HUDEP-2 (cell line): ENCODE results near the gene CDH2.
A peak's percentile ranks its signal among the peaks of the same experiment; 100 is the strongest.

ENCODE experiments used
- DNase-seq, 76 experiments: peaks; one replicate each; lab custom pipeline; 2025; ENCODE audit not compliant: unreplicated experiment in 76 of 76; lab: John Stamatoyannopoulos, UW

Gene CDH2

GRCh38 chr18:28176948-28177827 lies at the start of gene CDH2:
CDH2 (minus strand) TSS chr18:28177130; CDS start chr18:28177022, 108 bp downstream.
- DNase-seq = no peak

DNA sequence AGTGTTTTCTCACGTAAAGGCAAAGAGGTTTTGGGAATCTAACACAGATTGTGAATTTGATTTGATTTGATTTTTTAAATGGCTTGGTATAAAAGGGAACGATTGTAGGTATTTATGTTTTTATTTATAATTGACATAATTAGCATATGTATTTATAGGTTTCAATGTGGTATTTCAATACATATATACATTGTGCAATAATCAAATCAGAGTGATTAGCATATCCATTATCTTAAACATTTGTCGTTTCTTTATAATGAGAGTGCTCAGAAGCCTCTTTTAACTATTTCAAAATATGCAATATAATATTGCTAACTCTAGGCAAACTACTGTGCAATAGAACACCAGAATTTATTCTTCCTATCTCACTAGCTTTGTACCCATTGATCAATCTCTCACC lies 35.1 kb upstream of the CDH2 start:
- DNase-seq = no peak

DNA sequence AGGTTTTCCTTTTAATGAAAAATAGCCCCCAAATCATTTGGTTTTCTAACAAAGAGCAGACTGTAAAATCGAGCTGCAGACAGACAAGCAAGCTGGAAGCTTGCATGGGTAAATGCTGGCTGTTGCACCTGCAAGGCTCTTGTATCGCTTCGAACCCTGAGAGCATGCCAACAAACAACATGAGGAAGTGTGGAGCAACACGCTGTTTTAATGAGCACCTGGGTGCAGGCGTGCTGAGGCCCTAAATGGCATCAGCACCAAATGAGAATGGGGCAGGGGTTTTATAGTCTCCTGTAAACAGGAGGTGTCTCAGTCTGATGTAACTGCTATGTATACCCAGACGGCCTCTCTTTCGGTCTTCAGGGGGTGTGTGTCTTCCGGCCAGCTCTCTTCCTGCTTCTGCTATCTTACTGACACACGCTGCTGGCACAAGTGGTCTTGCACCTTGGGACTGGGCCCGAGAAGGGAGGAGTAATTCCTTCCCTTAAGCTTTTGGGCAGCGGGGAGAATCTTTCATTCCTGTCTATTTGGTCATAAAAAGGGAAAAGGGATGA lies 31.9 kb upstream of the CDH2 start:
- DNase-seq = no peak

DNA sequence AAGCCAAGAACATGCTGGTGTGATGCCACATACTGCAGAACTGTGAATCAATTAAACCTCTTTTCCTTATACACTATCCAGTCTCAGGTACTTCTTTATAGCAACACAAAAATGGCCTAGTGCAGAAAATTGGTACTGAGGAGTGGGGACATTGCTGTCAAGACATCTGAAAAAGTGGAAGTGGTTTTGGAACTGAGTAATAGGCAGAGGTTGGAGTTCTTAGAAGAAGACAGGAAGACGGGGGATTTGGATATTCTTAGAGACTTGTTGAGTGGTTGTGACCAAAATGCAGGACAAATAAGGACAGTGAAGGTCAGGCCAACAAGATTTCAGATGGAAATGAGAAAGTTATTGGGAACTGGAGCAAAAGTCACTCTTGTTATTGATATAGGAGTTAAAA lies 31.3 kb upstream of the CDH2 start:
- DNase-seq = no peak

GRCh38 chr18:28204154-28204553 lies 27.2 kb upstream of the CDH2 start:
- DNase-seq = no peak

DNA sequence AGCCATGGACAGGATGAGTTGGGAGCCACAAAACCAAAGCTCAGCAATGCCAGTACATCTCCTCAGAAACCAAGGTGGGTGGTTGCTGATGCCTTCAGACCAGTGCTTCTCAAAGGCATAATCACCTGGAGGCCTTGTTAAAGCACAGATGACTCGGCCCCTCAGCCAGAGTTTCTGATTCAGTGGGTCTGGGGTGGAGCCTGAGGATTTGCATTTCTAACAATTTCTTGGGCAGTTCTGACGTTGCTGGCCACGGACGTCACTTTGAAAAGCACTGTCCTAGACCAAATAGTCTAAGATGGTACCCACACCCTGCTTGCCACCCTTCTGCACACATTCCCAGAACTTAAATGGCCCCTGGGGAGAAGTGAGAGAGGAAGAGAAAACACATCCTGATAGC lies 24.1 kb upstream of the CDH2 start:
- DNase-seq = no peak

DNA sequence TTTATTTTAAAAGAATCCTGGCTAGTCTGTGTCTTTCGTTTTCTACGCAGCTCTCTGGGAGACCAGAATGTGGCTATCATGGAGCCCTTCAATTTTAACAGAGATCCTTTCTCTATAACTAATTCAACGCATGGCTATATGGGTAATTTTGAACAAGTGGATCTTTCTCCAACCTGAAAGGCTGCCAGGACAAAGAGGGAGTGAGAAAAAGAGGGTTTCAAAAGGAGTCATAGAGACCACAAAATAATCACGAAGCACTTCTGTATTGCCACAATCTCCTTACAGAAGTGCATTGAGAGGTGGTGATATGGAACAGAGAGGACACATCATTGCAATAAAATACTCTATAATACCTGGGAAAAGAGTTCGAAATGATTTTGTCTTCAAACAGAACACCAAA lies 21.7 kb upstream of the CDH2 start:
- no peak for DNase-seq

DNA sequence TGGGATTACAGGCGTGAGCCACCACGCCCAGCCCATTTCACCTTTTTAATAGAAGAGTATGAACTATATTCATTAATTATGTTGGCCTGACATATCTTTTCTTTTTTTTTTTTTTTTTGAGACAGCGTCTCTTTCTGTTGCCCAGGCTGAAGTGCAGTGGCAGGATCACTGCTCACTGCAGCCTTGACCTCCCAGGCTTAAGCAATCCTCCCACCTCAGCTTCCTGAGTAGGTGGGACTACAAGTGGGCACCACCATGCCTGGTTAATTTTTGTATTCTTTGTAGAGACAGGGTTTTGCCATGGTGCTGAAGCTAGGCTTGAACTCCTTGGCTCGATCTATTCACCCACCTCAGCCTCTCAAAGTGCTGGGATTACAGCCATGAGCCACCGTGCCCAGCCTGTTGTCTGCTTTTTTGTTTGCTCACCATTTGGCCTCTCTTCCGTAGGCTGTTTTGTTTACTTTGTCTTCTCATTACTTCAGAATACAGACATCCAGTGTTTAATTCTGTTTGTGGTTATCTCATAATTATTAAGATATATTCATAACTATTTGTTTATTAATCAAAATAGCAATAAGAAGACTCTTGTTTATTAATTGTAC lies 16.3 kb upstream of the CDH2 start:
- DNase-seq = no peak

DNA sequence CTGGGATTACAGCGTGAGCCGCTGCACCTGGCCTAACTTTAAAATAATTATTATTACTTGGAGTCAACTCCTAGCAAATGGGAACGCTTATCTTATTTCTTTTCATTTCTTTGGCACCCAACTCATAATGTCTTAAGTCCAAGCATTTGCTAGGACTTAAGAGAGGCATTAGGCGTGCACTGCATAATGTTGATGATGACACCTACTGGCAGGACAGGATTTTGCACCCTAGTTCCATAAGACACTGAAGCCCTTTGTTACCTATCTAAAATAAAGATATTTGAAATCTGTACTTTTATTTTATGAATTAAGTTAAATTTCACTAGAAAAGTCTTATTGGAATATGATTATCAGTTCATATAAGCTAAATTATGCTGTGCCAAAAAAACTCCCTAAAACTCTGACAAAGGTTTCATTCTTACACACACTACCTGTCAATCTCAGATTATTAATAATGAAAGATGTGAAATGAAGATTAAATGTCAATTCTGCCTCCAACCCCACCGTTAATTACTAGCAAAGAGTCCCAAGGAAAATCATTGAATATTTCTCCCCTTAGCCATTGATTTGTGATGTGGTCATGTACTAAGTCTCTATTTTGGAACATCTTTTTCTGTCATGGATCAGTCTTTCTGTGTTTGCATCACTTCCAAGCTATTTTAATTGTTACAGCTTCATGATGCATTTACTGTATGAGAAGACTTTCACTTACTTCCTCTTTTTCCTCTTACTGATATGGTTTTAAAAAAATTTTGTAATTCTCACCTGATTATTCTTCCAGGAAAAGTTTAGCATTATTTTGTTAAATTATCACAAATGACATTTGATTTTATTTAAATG lies 12.7 kb upstream of the CDH2 start:
- DNase-seq = peak in 12 of 76 experiments; percentile 1 to 30 (median 6)

GRCh38 chr18:28185121-28185520 lies 8.2 kb upstream of the CDH2 start:
- DNase-seq = no peak

DNA sequence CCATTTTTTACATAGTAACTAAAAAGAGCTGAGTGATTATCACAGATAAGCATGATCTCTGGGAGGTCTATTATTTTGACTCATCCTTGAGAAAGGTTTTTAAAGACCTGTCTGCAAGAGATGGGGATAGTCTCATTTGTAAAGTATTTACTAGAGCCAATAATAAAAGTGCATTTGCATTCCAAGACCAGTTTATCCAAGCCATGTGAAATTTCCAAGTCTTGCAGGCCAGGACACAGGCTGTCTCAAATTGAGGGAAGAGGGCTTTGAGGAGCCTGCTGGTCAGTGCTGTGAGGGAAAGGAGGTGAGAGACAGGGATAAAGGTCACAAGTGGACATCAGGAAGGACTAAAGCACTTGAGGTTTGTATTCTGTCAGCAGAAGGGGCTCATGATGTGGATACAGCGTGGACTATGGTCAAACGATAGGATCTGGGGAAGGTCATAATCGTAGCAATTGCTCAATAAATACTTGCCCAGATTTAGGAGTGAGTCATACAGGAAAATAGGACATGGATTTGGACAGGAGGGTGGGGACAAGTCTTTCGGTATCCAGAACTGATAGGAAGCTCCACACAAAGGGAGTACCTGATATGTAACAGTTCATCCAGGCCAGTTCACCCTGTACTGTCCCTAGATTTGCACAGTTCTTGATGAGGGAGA lies 6.6 kb upstream of the CDH2 start:
- no peak for DNase-seq

- no peak for DNase-seq
Observed at GRCh38 chr18:28181616-28182015, 4.7 kb upstream of the CDH2 start.

GRCh38 chr18:28178720-28179119 lies 1.8 kb upstream of the CDH2 start:
- DNase-seq = no peak

GRCh38 chr18:28177828-28178635 lies 1.1 kb upstream of the CDH2 start:
- DNase-seq = no peak

DNA sequence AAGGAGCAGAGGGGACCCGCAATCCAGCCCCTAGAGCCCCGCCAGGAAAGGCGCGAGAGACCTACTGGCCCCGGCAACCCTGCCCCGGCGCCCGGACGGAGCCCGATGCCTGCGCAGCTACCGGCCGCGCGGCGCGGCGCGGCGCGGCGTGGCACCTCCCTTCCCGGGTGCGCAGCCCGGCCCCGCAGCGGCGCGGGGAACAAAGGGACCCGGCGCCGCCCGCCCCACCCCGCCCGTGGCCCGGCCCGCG lies 307 bp downstream of the CDH2 start:
- DNase-seq = no peak

- DNase-seq = no peak
Observed at GRCh38 chr18:28175930-28176697, 816 bp downstream of the CDH2 start.

GRCh38 chr18:28175150-28175929 lies 1.6 kb downstream of the CDH2 start:
- no peak for DNase-seq

DNA sequence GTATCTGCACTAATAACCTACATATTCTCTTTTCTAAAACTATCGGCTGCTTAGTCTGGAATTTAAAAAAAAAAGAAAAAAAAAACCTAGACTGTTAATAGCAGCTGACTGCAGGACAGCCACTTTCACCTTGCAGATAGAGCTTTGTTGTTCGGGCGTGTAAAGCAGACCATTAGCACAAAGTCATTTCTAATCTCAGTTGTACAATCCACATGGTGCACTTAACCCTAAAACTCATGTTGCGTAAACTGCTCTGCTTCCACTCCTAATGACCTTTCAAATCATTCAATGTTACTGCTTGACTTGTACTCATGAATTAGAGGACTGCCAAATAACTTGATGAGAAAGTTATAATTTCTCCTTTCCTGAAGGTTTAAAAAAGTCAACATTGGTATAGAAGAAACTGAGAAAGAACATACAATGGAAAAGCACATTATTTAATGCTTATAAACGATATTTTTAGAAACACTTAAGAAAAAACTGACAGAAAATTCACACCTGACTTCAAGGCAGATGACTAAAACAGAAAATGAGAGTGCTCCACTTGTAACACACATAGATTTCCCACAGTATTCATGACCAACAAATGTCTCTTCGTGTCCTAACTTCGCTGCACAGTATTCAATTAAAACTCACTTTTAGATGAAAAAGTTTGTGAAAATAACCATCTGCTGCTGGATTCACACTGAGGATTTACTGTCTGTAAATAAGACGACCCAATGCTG lies 2.6 kb downstream of the CDH2 start:
- DNase-seq = no peak
